WTC11 (cell line): ENCODE results near the gene PIK3C3. TPM values are rescaled to one million over a fixed set of nuclear protein-coding genes. Genes with fewer than 3 reads are reported as not detected.

Experiments
- ATAC-seq: fragments of 200-7000 bp; cut with Tn5 transposase; 2 replicates; pipeline ENCODE4 v1.10.0; 2021; ENCODE audit warnings: mild to moderate bottlenecking, moderate library complexity
- CTCF ChIA-PET: fragments of 300-600 bp; sonication (Branson Sonifier 250); formaldehyde crosslinking; loops from one replicate; lab custom pipeline; 2021; ENCODE audit warnings: antibody characterized with exemption; lab: Charles Lee
- POLR2A ChIA-PET: fragments of 350-600 bp; sonication (Branson Sonifier 250); formaldehyde crosslinking; loops from one replicate; lab custom pipeline; 2021; ENCODE audit warnings: antibody characterized with exemption; lab: Charles Lee
- DNase-seq: peaks from one replicate; pipeline ENCODE4 v3.0.0; 2021; ENCODE audit warnings: low spot score
- H3K27ac Mint-ChIP-seq: 2 replicates; pipeline ENCODE4 v1.8.0; 2021; ENCODE audit warnings: mixed read lengths
- H3K27me3 Mint-ChIP-seq: 2 replicates; pipeline ENCODE4 v1.8.0; 2021; ENCODE audit warnings: low read depth, mild to moderate bottlenecking, moderate library complexity, mixed read lengths
- H3K36me3 Mint-ChIP-seq: 2 replicates; pipeline ENCODE4 v1.8.0; 2021; ENCODE audit warnings: mixed read lengths
- H3K4me1 Mint-ChIP-seq: 2 replicates; pipeline ENCODE4 v1.8.0; 2022; ENCODE audit warnings: mixed read lengths
- H3K4me3 Mint-ChIP-seq: 2 replicates; pipeline ENCODE4 v1.8.0; 2021; ENCODE audit warnings: mild to moderate bottlenecking, moderate library complexity, mixed read lengths
- H3K9me3 Mint-ChIP-seq: 2 replicates; pipeline ENCODE4 v1.8.0; 2021; ENCODE audit warnings: mixed read lengths
- FOXP1 ChIP-seq: sonication (generic); formaldehyde crosslinking; IDR thresholded peaks from 2 replicates; pipeline ENCODE4 v1.8.0; 2022; ENCODE audit warnings: missing genetic modification reagents, mild to moderate bottlenecking, moderate library complexity, borderline replicate concordance
- MXD4 ChIP-seq: fragments of 250-450 bp; sonication (Bioruptor Pico); IDR thresholded peaks from 2 replicates; pipeline ENCODE4 v1.8.0; 2021; ENCODE audit warnings: mild to moderate bottlenecking, moderate library complexity, borderline replicate concordance
- TP53 ChIP-seq: sonication (generic); formaldehyde crosslinking; IDR thresholded peaks from 2 replicates; pipeline ENCODE4 v1.8.1; 2023; ENCODE audit warnings: mild to moderate bottlenecking, missing genetic modification reagents
- ZNF671 ChIP-seq: fragments of 250-450 bp; sonication (Bioruptor Pico); IDR thresholded peaks from 2 replicates; pipeline ENCODE4 v1.8.0; 2021; ENCODE audit warnings: mild to moderate bottlenecking
- total RNA-seq: library from RNA; stranded (reverse); gene quantifications from 3 replicates; pipeline ENCODE4 v1.2.3, GENCODE V29; 2021
- TF ChIP-seq, protein P1 (sequence below): fragments of 250-450 bp; sonication (Bioruptor Pico); IDR thresholded peaks from 2 replicates; pipeline ENCODE4 v1.9.0; 2021; ENCODE audit warnings: mild to moderate bottlenecking
- TF ChIP-seq, protein P2 (sequence below): fragments of 200-600 bp; IDR thresholded peaks from 2 replicates; pipeline ENCODE4 v1.8.0; 2022; ENCODE audit warnings: antibody characterized with exemption
- TF ChIP-seq, protein P3 (sequence below): sonication (generic); formaldehyde crosslinking; IDR thresholded peaks from 2 replicates; pipeline ENCODE4 v1.8.1; 2022; ENCODE audit warnings: missing genetic modification reagents, borderline replicate concordance

Gene PIK3C3
- total RNA-seq, 1 experiment from 2014 or later: 40.4 TPM

DNA sequence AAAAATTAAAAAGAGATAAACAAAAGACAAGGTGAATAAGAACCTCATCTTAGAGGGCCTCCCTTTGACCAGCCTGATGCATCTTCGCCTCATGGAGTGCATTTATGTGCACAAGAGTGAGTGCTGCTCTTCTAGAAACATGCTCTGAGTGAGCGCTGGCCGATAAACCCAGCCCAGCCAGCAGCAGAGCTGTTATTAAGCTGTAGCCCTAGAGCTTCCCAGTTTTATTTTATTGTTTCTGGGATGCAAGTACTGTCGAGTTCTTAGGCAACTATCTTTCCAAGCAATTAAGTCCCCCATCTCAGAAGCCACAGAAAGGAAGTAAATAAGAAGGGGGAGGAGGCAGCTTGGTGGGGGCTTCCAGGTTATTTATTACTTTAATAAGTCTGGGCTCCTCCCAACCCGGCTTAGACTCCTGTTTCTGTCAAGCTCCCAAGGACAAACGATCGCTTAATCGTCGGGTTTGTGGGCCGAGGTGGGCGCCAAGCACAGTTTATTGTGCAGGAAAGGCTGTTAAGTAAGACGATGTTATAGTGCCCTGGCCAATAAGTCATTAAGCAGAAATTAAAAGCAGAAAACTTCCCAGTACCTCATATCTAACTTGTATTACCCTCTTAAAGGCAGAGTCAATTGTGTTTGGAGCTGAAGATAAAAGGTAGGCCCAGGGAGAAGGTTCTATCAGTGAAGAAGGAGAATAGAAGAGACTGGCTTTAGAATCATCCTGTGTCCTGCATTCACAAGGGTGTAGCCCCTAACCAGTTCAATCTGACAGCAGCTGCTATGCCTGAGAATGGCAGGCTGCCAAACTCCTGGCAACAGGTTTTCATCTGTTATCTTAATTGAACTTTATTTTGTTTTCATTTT lies 176.3 kb downstream of the PIK3C3 start:
- Mint-ChIP-seq H3K4me3 (no peak overlapping the region), H3K36me3 (no peaks in the 10 kb centered on the region), H3K9me3 (peaks cover 11% of the 10 kb centered on the region), H3K4me1 (no peaks in the 10 kb centered on the region), H3K27me3 (no peaks in the 10 kb centered on the region), H3K27ac (no peak overlapping the region)
- ChIA-PET POLR2A (no interaction called here), CTCF (interaction anchor here (0.7 to 1.3 kb wide), 2 partner anchors 17 to 1290 kb away, joined by 3 read pairs; no protein-coding TSS in a partner anchor)
- ATAC-seq (no peak), DNase-seq (no peak)
- TF ChIP-seq, protein P1, sequence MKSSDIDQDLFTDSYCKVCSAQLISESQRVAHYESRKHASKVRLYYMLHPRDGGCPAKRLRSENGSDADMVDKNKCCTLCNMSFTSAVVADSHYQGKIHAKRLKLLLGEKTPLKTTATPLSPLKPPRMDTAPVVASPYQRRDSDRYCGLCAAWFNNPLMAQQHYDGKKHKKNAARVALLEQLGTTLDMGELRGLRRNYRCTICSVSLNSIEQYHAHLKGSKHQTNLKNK (CRISPR knock-in tag): no peak

DNA sequence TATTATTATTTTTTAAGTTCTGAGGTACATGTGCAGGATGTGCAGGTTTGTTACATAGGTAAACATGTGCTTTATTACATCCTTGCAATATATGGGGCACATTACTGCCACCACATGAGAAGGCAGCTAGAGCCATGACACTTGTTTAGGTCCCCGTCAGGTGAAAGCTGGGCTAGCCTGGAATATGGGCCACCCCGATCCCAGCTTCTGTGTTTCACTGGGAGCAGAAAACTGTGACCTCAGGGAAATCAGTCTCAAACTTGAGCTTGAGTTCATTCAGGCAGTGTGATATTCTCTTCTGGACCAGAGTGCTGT lies 176.9 kb downstream of the PIK3C3 start:
- POLR2A ChIA-PET: no interaction called here
- no peak for ATAC-seq

More for the DNA sequence above, 176.9 kb downstream of the PIK3C3 start:
- peaks cover 11% of the 10 kb centered on the region for H3K9me3 Mint-ChIP-seq
- no peak for DNase-seq
- no peaks in the 10 kb centered on the region for H3K4me1 Mint-ChIP-seq
- CTCF ChIA-PET: interaction anchor here (0.7 to 1.3 kb wide), 2 partner anchors 17 to 1289 kb away, joined by 3 read pairs; no protein-coding TSS in a partner anchor
- H3K27ac Mint-ChIP-seq: no peak overlapping the region
- no peaks in the 10 kb centered on the region for H3K36me3 Mint-ChIP-seq
- TF ChIP-seq ZNF671 (CRISPR knock-in tag) (no peak), FOXP1 (no peak), MXD4 (CRISPR knock-in tag) (no peak), TP53 (CRISPR knock-in tag) (no peak)
- TF ChIP-seq, protein P2, sequence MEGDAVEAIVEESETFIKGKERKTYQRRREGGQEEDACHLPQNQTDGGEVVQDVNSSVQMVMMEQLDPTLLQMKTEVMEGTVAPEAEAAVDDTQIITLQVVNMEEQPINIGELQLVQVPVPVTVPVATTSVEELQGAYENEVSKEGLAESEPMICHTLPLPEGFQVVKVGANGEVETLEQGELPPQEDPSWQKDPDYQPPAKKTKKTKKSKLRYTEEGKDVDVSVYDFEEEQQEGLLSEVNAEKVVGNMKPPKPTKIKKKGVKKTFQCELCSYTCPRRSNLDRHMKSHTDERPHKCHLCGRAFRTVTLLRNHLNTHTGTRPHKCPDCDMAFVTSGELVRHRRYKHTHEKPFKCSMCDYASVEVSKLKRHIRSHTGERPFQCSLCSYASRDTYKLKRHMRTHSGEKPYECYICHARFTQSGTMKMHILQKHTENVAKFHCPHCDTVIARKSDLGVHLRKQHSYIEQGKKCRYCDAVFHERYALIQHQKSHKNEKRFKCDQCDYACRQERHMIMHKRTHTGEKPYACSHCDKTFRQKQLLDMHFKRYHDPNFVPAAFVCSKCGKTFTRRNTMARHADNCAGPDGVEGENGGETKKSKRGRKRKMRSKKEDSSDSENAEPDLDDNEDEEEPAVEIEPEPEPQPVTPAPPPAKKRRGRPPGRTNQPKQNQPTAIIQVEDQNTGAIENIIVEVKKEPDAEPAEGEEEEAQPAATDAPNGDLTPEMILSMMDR: no peak
- TF ChIP-seq, protein P3, sequence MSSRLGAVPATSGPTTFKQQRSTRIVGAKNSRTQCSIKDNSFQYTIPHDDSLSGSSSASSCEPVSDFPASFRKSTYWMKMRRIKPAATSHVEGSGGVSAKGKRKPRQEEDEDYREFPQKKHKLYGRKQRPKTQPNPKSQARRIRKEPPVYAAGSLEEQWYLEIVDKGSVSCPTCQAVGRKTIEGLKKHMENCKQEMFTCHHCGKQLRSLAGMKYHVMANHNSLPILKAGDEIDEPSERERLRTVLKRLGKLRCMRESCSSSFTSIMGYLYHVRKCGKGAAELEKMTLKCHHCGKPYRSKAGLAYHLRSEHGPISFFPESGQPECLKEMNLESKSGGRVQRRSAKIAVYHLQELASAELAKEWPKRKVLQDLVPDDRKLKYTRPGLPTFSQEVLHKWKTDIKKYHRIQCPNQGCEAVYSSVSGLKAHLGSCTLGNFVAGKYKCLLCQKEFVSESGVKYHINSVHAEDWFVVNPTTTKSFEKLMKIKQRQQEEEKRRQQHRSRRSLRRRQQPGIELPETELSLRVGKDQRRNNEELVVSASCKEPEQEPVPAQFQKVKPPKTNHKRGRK (CRISPR knock-in tag): no peak
- no peaks in the 10 kb centered on the region for H3K27me3 Mint-ChIP-seq
- no peak overlapping the region for H3K4me3 Mint-ChIP-seq
